Small intestine (tissue), 7 donors: Measurements from ENCODE around the gene BACH2. TPM values are rescaled to one million over a fixed set of nuclear protein-coding genes. Genes with fewer than 3 reads are reported as not detected.

ENCODE experiments used
- DNase-seq, 2 donors: peaks; one replicate each; pipeline versions ENCODE4 v3.0.0 to v3.0.0-alpha.2; 2013
- FAIRE-seq: peaks from 2 replicates; lab custom pipeline; 2012; peaks lifted over from hg19 to GRCh38; lab: Jason Lieb, UNC
- H3K27ac ChIP-seq, 3 donors: one replicate each; pipeline ENCODE4 v1.5.1; 2013; ENCODE audit warnings: low read length in 2 of 3, mild to moderate bottlenecking in 2 of 3, control low read depth in 1 of 3, inconsistent platforms in 1 of 3, low read depth in 1 of 3, moderate library complexity in 1 of 3
- H3K27me3 ChIP-seq, 3 donors: one replicate each; pipeline ENCODE4 v1.6.1; 2013; ENCODE audit warnings: low read length in 3 of 3, inconsistent platforms in 1 of 3; ENCODE audit not compliant: control insufficient read depth in 3 of 3, insufficient read depth in 3 of 3
- H3K36me3 ChIP-seq, 3 donors: one replicate each; pipeline ENCODE4 v1.6.1; 2013; ENCODE audit warnings: low read length in 3 of 3, inconsistent platforms in 1 of 3, low read depth in 1 of 3, mild to moderate bottlenecking in 1 of 3, moderate library complexity in 1 of 3; ENCODE audit not compliant: control insufficient read depth in 3 of 3, insufficient read depth in 2 of 3
- H3K4me1 ChIP-seq, 3 donors: one replicate each; pipeline ENCODE4 v1.6.1; 2013; ENCODE audit warnings: low read length in 2 of 3, inconsistent platforms in 1 of 3, low read depth in 1 of 3, mild to moderate bottlenecking in 1 of 3, moderate library complexity in 1 of 3; ENCODE audit not compliant: control insufficient read depth in 3 of 3, insufficient read depth in 2 of 3
- H3K4me3 ChIP-seq, 3 donors: one replicate each; pipeline ENCODE4 v1.5.1; 2013; ENCODE audit warnings: low read length in 3 of 3, control low read depth in 1 of 3, inconsistent platforms in 1 of 3, low read depth in 1 of 3, mild to moderate bottlenecking in 1 of 3, moderate library complexity in 1 of 3
- H3K9me3 ChIP-seq, 2 donors: one replicate each; pipeline ENCODE4 v1.6.1; 2013; ENCODE audit warnings: low read depth in 1 of 2, low read length in 1 of 2; ENCODE audit not compliant: control insufficient read depth in 2 of 2, insufficient read depth in 1 of 2
- WGBS, 3 donors: extraction: QIAGEN DNeasy Blood & Tissue Kit; methylation state at CpG; one replicate each; pipeline ENCODE4 v1.1.7; 2013; 5-methylcytosine and 5-hydroxymethylcytosine counted together
- polyA plus RNA-seq, 4 donors: library from polyadenylated mRNA; stranded (reverse) in 3 of 4; unstranded in 1 of 4; fragments of 200-250 nt in 3 of 4; fragments of 120-200 nt in 1 of 4; gene quantifications; one replicate each; pipeline versions ENCODE4 v1.2.1 to v1.2.3, GENCODE V29; 2013
- donor health status: healthy with polysubstance abuse.
- donor health status: control.
- donor health status: control.
- donor health status: Bipolar disorder and iron deficiency.
- donor health status: healthy.

BACH2 gene
- polyA plus RNA-seq, 4 donors: under 0.01 to 1.4 (median 0.67) TPM; not detected in 1

GRCh38 chr6:89997456-89998445, 298.9 kb downstream of the BACH2 start:
- FAIRE-seq (no peak), DNase-seq (peak in 1 of 2 donors; percentile 15)
- H3K4me1 ChIP-seq: no peaks in the 10 kb centered on the region

GRCh38 chr6:89993411-89993810, 303.2 kb downstream of the BACH2 start:
- 92 to 98% (median 97%) methylated on average over 3 of the region's 3 CpGs for WGBS, 3 donors
- no peaks in the 10 kb centered on the region for H3K36me3 ChIP-seq
- H3K27me3 ChIP-seq: no peaks in the 10 kb centered on the region
- H3K9me3 ChIP-seq: no peaks in the 10 kb centered on the region
- H3K4me3 ChIP-seq: no peak overlapping the region
- FAIRE-seq (no peak), DNase-seq (no peak)
- H3K27ac ChIP-seq: no peak overlapping the region
- H3K4me1 ChIP-seq: no peaks in the 10 kb centered on the region

More at GRCh38 chr6:89997456-89998445, 298.9 kb downstream of the BACH2 start:
- Histone ChIP-seq H3K4me3 (no peak overlapping the region), H3K36me3 (no peaks in the 10 kb centered on the region), H3K9me3 (no peaks in the 10 kb centered on the region), H3K27ac (no peak overlapping the region), H3K27me3 (no peaks in the 10 kb centered on the region)
- WGBS, 3 donors: 83 to 92% (median 90%) methylated on average over 6 of the region's 6 CpGs

- Histone ChIP-seq H3K27me3 (no peaks in the 10 kb centered on the region), H3K27ac (no peak overlapping the region), H3K9me3 (no peaks in the 10 kb centered on the region), H3K4me1 (no peaks in the 10 kb centered on the region), H3K4me3 (no peak overlapping the region), H3K36me3 (no peaks in the 10 kb centered on the region)
- DNase-seq (no peak), FAIRE-seq (no peak)
- WGBS, 3 donors: 82 to 93% (median 91%) methylated on average over 2 of the region's 2 CpGs
These were observed 303.8 kb downstream of the BACH2 start for GRCh38 chr6:89992818-89993217.

GRCh38 chr6:89989742-89990141, 306.9 kb downstream of the BACH2 start:
- Histone ChIP-seq H3K9me3 (no peaks in the 10 kb centered on the region), H3K27ac (no peak overlapping the region), H3K36me3 (no peaks in the 10 kb centered on the region), H3K27me3 (peaks cover 0 to 2% (median 0%) of the 10 kb centered on the region in 3 donors), H3K4me1 (no peaks in the 10 kb centered on the region), H3K4me3 (no peak overlapping the region)
- no peak for DNase-seq
- FAIRE-seq: no peak
- WGBS, 3 donors: 71 to 91% (median 88%) methylated on average over 4 of the region's 4 CpGs

- no peaks in the 10 kb centered on the region for H3K4me1 ChIP-seq
- DNase-seq (no peak), FAIRE-seq (no peak)
- H3K36me3 ChIP-seq: no peaks in the 10 kb centered on the region
- H3K27me3 ChIP-seq: peaks cover 0 to 2% (median 0%) of the 10 kb centered on the region in 3 donors
- no peak overlapping the region for H3K4me3 ChIP-seq
- 67 to 87% (median 71%) methylated on average over 2 of the region's 2 CpGs for WGBS, 3 donors
- no peaks in the 10 kb centered on the region for H3K9me3 ChIP-seq
- no peak overlapping the region for H3K27ac ChIP-seq
These were observed 308.8 kb downstream of the BACH2 start for GRCh38 chr6:89987830-89988229.

DNA sequence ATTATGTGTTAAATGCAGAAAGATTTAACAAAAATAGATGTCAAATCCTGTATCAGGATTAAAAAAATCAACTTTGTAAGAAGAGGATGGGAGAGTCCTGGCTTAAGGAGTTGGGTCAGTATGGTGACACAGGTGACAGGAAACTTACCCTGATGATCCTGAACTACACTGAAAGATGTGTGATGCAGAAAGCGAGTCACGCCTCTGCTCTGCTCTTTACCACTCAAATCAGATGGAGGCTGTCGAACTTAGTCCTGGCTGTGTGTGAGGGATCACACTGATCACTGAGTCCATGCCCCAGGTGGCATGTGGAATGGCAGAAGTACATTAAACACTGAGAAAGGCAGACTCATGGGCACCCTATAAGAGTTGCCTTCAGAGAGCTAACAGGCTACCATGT, 309.5 kb downstream of the BACH2 start:
- 88 to 93% (median 91%) methylated on average over 3 of the region's 3 CpGs for WGBS, 3 donors
- no peak for FAIRE-seq
- H3K9me3 ChIP-seq: no peaks in the 10 kb centered on the region

GRCh38 chr6:89986650-89987074, 310.0 kb downstream of the BACH2 start:
- no peaks in the 10 kb centered on the region for H3K9me3 ChIP-seq
- no peak overlapping the region for H3K4me3 ChIP-seq
- FAIRE-seq (no peak), DNase-seq (no peak)
- no peaks in the 10 kb centered on the region for H3K4me1 ChIP-seq
- WGBS, 3 donors: 80 to 89% (median 80%) methylated on average over 3 of the region's 3 CpGs
- H3K27me3 ChIP-seq: peaks cover 0 to 2% (median 0%) of the 10 kb centered on the region in 3 donors
- no peak overlapping the region for H3K27ac ChIP-seq
- no peaks in the 10 kb centered on the region for H3K36me3 ChIP-seq

More for the DNA sequence above, 309.5 kb downstream of the BACH2 start:
- H3K4me3 ChIP-seq: no peak overlapping the region
- no peak overlapping the region for H3K27ac ChIP-seq
- H3K4me1 ChIP-seq: no peaks in the 10 kb centered on the region
- H3K36me3 ChIP-seq: no peaks in the 10 kb centered on the region
- no peak for DNase-seq
- peaks cover 0 to 2% (median 0%) of the 10 kb centered on the region in 3 donors for H3K27me3 ChIP-seq

DNA sequence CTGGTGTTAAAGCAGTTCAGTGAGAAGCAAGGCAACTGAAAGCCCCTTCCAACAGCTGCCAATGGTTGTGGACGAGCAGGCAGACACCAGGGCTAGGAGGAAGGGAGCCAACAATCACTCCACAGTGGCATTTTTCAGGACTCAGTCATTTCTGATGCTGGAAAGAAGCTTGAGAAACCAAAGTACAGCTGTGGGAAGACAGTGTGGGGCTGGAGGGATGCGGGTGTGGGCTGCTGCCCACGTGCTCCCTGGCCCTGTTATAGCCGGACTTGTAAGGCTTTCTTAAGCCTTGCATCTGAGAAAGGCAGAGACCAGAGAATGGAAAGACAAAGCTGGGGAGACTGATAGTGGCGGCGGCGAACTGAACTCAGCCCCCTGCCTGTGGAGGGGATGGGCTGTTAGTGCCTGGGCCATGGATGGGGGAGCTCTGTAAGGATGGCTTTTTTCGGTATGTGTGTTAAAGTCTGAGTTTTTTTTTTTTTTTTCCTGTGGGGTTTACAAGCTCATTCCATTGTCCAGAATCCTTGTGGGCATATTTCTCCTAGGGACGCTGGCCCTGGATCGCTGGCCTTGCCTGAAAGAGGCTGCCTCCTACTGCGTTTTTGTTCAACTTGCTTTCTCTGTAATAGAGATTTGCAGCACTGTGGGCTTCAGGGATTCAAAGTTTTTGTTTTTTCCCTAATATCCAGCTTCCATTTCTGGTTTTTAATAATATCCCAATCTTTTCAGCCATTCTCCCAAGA, 310.7 kb downstream of the BACH2 start:
- H3K4me3 ChIP-seq: no peak overlapping the region
- DNase-seq (no peak), FAIRE-seq (no peak)
- H3K27me3 ChIP-seq: peaks cover 0 to 2% (median 0%) of the 10 kb centered on the region in 3 donors
- H3K9me3 ChIP-seq: no peaks in the 10 kb centered on the region
- no peaks in the 10 kb centered on the region for H3K4me1 ChIP-seq
- H3K27ac ChIP-seq: peak overlapping the region in 1 of 3 donors; percentile 17
- H3K36me3 ChIP-seq: no peaks in the 10 kb centered on the region
- 81 to 85% (median 82%) methylated on average over 11 of the region's 11 CpGs for WGBS, 3 donors
